Measurements from ENCODE around the gene GAL3ST3. TPM values are rescaled to one million over a fixed set of nuclear protein-coding genes. Genes with fewer than 3 reads are reported as not detected.
"Not testable (repeated sequence)": the region's sequence is repeated elsewhere in the genome, so short reads cannot be mapped to it uniquely, and the experiment has no call there.

Gene GAL3ST3
- 24.0 TPM for polyA plus RNA-seq (2013, experiment 1 of 2)
- 23.0 TPM for polyA plus RNA-seq (2013, experiment 2 of 2)

GRCh38 chr11:66048547-66049323 is at the start of gene GAL3ST3:
Gene GAL3ST3 (minus strand): TSS chr11:66049161. CDS start chr11:66045415, 3,746 bp downstream.
- H3K4me3 ChIP-seq (ENCODE audit: low read length in 2 of 2) = peak within 1 kb of the TSS; percentile 53 to 86
- no CpG with 5 or more reads among the region's 39 CpGs for WGBS, 2 donors (ENCODE audit: extremely low coverage in 2 of 2, insufficient read length in 2 of 2, insufficient replicate concordance in 1 of 2)

GRCh38 chr11:66092125-66092524 is 43.2 kb upstream of the GAL3ST3 start:
- DNase-seq (ENCODE audit: low spot score); H4K91ac ChIP-seq (ENCODE audit: low read depth, low read length, poor library complexity); H3K4me2 ChIP-seq (ENCODE audit: insufficient read depth, low read length, poor library complexity, severe bottlenecking); H3K27me3 ChIP-seq (ENCODE audit: control insufficient read depth in 3 of 3, insufficient read depth in 3 of 3, low read depth in 1 of 3, low read length in 3 of 3); H2BK5ac ChIP-seq (ENCODE audit: low read length); H3K9ac ChIP-seq (ENCODE audit: low read depth, low read length, poor library complexity); H2AK5ac ChIP-seq (ENCODE audit: low read depth, low read length); H3K27ac ChIP-seq (replicated peaks; ENCODE audit: low read length); H2BK15ac ChIP-seq (ENCODE audit: low read length); H4K8ac ChIP-seq (ENCODE audit: low read depth, low read length); H3K9me3 ChIP-seq (replicated peaks in 1 of 2; ENCODE audit: control insufficient read depth in 2 of 2, insufficient read depth in 1 of 2, low read depth in 1 of 2, low read length in 2 of 2); H3K4ac ChIP-seq (ENCODE audit: low read length); H3K23ac ChIP-seq (ENCODE audit: low read depth, low read length, poor library complexity); H3K14ac ChIP-seq (ENCODE audit: low read length); H2BK120ac ChIP-seq (ENCODE audit: low read depth, low read length); H3K4me3 ChIP-seq (ENCODE audit: low read length in 2 of 2); H3K36me3 ChIP-seq (replicated peaks in 1 of 2; ENCODE audit: control insufficient read depth in 2 of 2, insufficient read depth in 2 of 2, low read length in 2 of 2); H3K79me1 ChIP-seq (ENCODE audit: low read depth, low read length); H3K4me1 ChIP-seq (ENCODE audit: control insufficient read depth in 2 of 2, insufficient read depth in 1 of 2, low read depth in 1 of 2, low read length in 2 of 2); H2BK12ac ChIP-seq (ENCODE audit: low read length); H2AFZ ChIP-seq (ENCODE audit: low read length); H3K18ac ChIP-seq (ENCODE audit: low read length): not testable (repeated sequence)
- no CpG with 5 or more reads among the region's 2 CpGs for WGBS, 2 donors (ENCODE audit: extremely low coverage in 2 of 2, insufficient read length in 2 of 2, insufficient replicate concordance in 1 of 2)

More at GRCh38 chr11:66048547-66049323, at the start of gene GAL3ST3:
- peak within 1 kb of the TSS; percentile 73 for H2BK12ac ChIP-seq (ENCODE audit: low read length)
- peaks cover 23 to 27% of the 10 kb centered on the region in 2 donors for H3K4me1 ChIP-seq (ENCODE audit: control insufficient read depth in 2 of 2, insufficient read depth in 1 of 2, low read depth in 1 of 2, low read length in 2 of 2)
- peak; percentile 66 for DNase-seq (ENCODE audit: low spot score)
- no peak within 1 kb of the TSS for H3K4ac ChIP-seq (ENCODE audit: low read length)
- no peak within 1 kb of the TSS for H3K14ac ChIP-seq (ENCODE audit: low read length)
- peak within 1 kb of the TSS; percentile 89 for H3K4me2 ChIP-seq (ENCODE audit: insufficient read depth, low read length, poor library complexity, severe bottlenecking)
- peak within 1 kb of the TSS; percentile 89 for H4K8ac ChIP-seq (ENCODE audit: low read depth, low read length)
- peak within 1 kb of the TSS; percentile 84 for H3K9ac ChIP-seq (ENCODE audit: low read depth, low read length, poor library complexity)
- no peak within 1 kb of the TSS for H4K91ac ChIP-seq (ENCODE audit: low read depth, low read length, poor library complexity)
- H2BK120ac ChIP-seq (ENCODE audit: low read depth, low read length) = peak within 1 kb of the TSS; percentile 74
- peak within 1 kb of the TSS; percentile 49 for H2BK5ac ChIP-seq (ENCODE audit: low read length)
- peak within 1 kb of the TSS; percentile 28 for H3K23ac ChIP-seq (ENCODE audit: low read depth, low read length, poor library complexity)
- peaks cover 17% of the 10 kb centered on the region for H3K79me1 ChIP-seq (ENCODE audit: low read depth, low read length)
- H3K27ac ChIP-seq (replicated peaks; ENCODE audit: low read length) = peak within 1 kb of the TSS; percentile 13
- no peaks in the 10 kb centered on the region for H3K27me3 ChIP-seq (ENCODE audit: control insufficient read depth in 3 of 3, insufficient read depth in 3 of 3, low read depth in 1 of 3, low read length in 3 of 3)
- H2AK5ac ChIP-seq (ENCODE audit: low read depth, low read length) = peak within 1 kb of the TSS; percentile 93
- H3K18ac ChIP-seq (ENCODE audit: low read length) = peak within 1 kb of the TSS; percentile 99
- H2BK15ac ChIP-seq (ENCODE audit: low read length) = peak within 1 kb of the TSS; percentile 90
- peak within 1 kb of the TSS; percentile 87 for H2AFZ ChIP-seq (ENCODE audit: low read length)
- H3K9me3 ChIP-seq (replicated peaks in 1 of 2; ENCODE audit: control insufficient read depth in 2 of 2, insufficient read depth in 1 of 2, low read depth in 1 of 2, low read length in 2 of 2) = no peaks in the 10 kb centered on the region
- H3K36me3 ChIP-seq (replicated peaks in 1 of 2; ENCODE audit: control insufficient read depth in 2 of 2, insufficient read depth in 2 of 2, low read length in 2 of 2) = peaks cover 5 to 8% of the 10 kb centered on the region in 2 donors

GRCh38 chr11:66090288-66090687 is 41.3 kb upstream of the GAL3ST3 start:
- Histone ChIP-seq H3K4me1 (ENCODE audit: control insufficient read depth in 2 of 2, insufficient read depth in 1 of 2, low read depth in 1 of 2, low read length in 2 of 2) (no peaks in the 10 kb centered on the region), H2BK15ac (ENCODE audit: low read length) (no peak overlapping the region), H3K79me1 (ENCODE audit: low read depth, low read length) (no peaks in the 10 kb centered on the region), H2BK120ac (ENCODE audit: low read depth, low read length) (no peak overlapping the region), H3K27me3 (ENCODE audit: control insufficient read depth in 3 of 3, insufficient read depth in 3 of 3, low read depth in 1 of 3, low read length in 3 of 3) (no peaks in the 10 kb centered on the region), H3K14ac (ENCODE audit: low read length) (no peak overlapping the region), H4K8ac (ENCODE audit: low read depth, low read length) (no peak overlapping the region), H3K36me3 (replicated peaks in 1 of 2; ENCODE audit: control insufficient read depth in 2 of 2, insufficient read depth in 2 of 2, low read length in 2 of 2) (no peaks in the 10 kb centered on the region), H3K4me2 (ENCODE audit: insufficient read depth, low read length, poor library complexity, severe bottlenecking) (no peak overlapping the region), H4K91ac (ENCODE audit: low read depth, low read length, poor library complexity) (no peak overlapping the region), H2AFZ (ENCODE audit: low read length) (no peak overlapping the region), H3K4me3 (ENCODE audit: low read length in 2 of 2) (no peak overlapping the region), H3K27ac (replicated peaks; ENCODE audit: low read length) (no peak overlapping the region), H3K4ac (ENCODE audit: low read length) (no peak overlapping the region), H3K23ac (ENCODE audit: low read depth, low read length, poor library complexity) (no peak overlapping the region), H3K9ac (ENCODE audit: low read depth, low read length, poor library complexity) (no peak overlapping the region), H2BK5ac (ENCODE audit: low read length) (no peak overlapping the region), H2BK12ac (ENCODE audit: low read length) (no peak overlapping the region), H3K18ac (ENCODE audit: low read length) (no peak overlapping the region), H2AK5ac (ENCODE audit: low read depth, low read length) (no peak overlapping the region), H3K9me3 (replicated peaks in 1 of 2; ENCODE audit: control insufficient read depth in 2 of 2, insufficient read depth in 1 of 2, low read depth in 1 of 2, low read length in 2 of 2) (no peaks in the 10 kb centered on the region)
- no peak for DNase-seq (ENCODE audit: low spot score)
- WGBS, 2 donors (ENCODE audit: extremely low coverage in 2 of 2, insufficient read length in 2 of 2, insufficient replicate concordance in 1 of 2) = no CpG with 5 or more reads among the region's 4 CpGs

GRCh38 chr11:66089067-66089466 is 40.1 kb upstream of the GAL3ST3 start:
- no CpG with 5 or more reads among the region's 3 CpGs for WGBS, 2 donors (ENCODE audit: extremely low coverage in 2 of 2, insufficient read length in 2 of 2, insufficient replicate concordance in 1 of 2)
- no peak overlapping the region for H2BK120ac ChIP-seq (ENCODE audit: low read depth, low read length)
- H3K4me3 ChIP-seq (ENCODE audit: low read length in 2 of 2) = no peak overlapping the region

More at GRCh38 chr11:66089067-66089466, 40.1 kb upstream of the GAL3ST3 start:
- H3K9ac ChIP-seq (ENCODE audit: low read depth, low read length, poor library complexity) = no peak overlapping the region
- no peaks in the 10 kb centered on the region for H3K36me3 ChIP-seq (replicated peaks in 1 of 2; ENCODE audit: control insufficient read depth in 2 of 2, insufficient read depth in 2 of 2, low read length in 2 of 2)
- no peak overlapping the region for H2BK15ac ChIP-seq (ENCODE audit: low read length)
- no peaks in the 10 kb centered on the region for H3K9me3 ChIP-seq (replicated peaks in 1 of 2; ENCODE audit: control insufficient read depth in 2 of 2, insufficient read depth in 1 of 2, low read depth in 1 of 2, low read length in 2 of 2)
- no peak overlapping the region for H3K14ac ChIP-seq (ENCODE audit: low read length)
- H4K91ac ChIP-seq (ENCODE audit: low read depth, low read length, poor library complexity) = no peak overlapping the region
- no peak overlapping the region for H3K18ac ChIP-seq (ENCODE audit: low read length)
- H3K23ac ChIP-seq (ENCODE audit: low read depth, low read length, poor library complexity) = no peak overlapping the region
- no peak overlapping the region for H3K27ac ChIP-seq (replicated peaks; ENCODE audit: low read length)
- DNase-seq (ENCODE audit: low spot score) = no peak
- no peak overlapping the region for H2AK5ac ChIP-seq (ENCODE audit: low read depth, low read length)
- no peak overlapping the region for H3K4me2 ChIP-seq (ENCODE audit: insufficient read depth, low read length, poor library complexity, severe bottlenecking)
- H3K27me3 ChIP-seq (ENCODE audit: control insufficient read depth in 3 of 3, insufficient read depth in 3 of 3, low read depth in 1 of 3, low read length in 3 of 3) = no peaks in the 10 kb centered on the region
- H2BK5ac ChIP-seq (ENCODE audit: low read length) = no peak overlapping the region
- H2BK12ac ChIP-seq (ENCODE audit: low read length) = no peak overlapping the region
- H3K4me1 ChIP-seq (ENCODE audit: control insufficient read depth in 2 of 2, insufficient read depth in 1 of 2, low read depth in 1 of 2, low read length in 2 of 2) = no peaks in the 10 kb centered on the region
- no peaks in the 10 kb centered on the region for H3K79me1 ChIP-seq (ENCODE audit: low read depth, low read length)
- no peak overlapping the region for H4K8ac ChIP-seq (ENCODE audit: low read depth, low read length)
- no peak overlapping the region for H3K4ac ChIP-seq (ENCODE audit: low read length)
- no peak overlapping the region for H2AFZ ChIP-seq (ENCODE audit: low read length)
